CD4-positive, alpha-beta memory T cell (primary cell): ENCODE measurements around the gene DNM3. TPM values are rescaled to one million over a fixed set of nuclear protein-coding genes. Genes with fewer than 3 reads are reported as not detected.

ENCODE experiments used
- CTCF ChIA-PET: fragments of 350-600 bp; sonication (Branson Sonifier 250); formaldehyde crosslinking; loops from one replicate; lab custom pipeline; 2021; ENCODE audit warnings: inconsistent platforms; ENCODE audit not compliant: partially characterized antibody; lab: Charles Lee
- POLR2A ChIA-PET: fragments of 350-600 bp; sonication (Branson Sonifier 250); formaldehyde crosslinking; loops from one replicate; lab custom pipeline; 2021; ENCODE audit not compliant: partially characterized antibody; lab: Charles Lee
- DNase-seq, 5 donors: peaks; one replicate each; pipeline versions ENCODE4 v3.0.0 to v3.0.0-alpha.2; 2020 to 2022; ENCODE audit warnings: mixed read lengths in 1 of 5
- H3K27ac ChIP-seq: one replicate; pipeline ENCODE4 v1.7.0; 2013; ENCODE audit warnings: low read depth, low read length
- H3K27me3 ChIP-seq: 2 replicates; pipeline ENCODE4 v1.7.0; 2013; ENCODE audit warnings: mild to moderate bottlenecking, low read length, moderate library complexity; ENCODE audit not compliant: insufficient read depth
- H3K36me3 ChIP-seq: 2 replicates; pipeline ENCODE4 v1.7.0; 2013; ENCODE audit warnings: mild to moderate bottlenecking, low read length, moderate library complexity; ENCODE audit not compliant: insufficient read depth
- H3K4me1 ChIP-seq: 2 replicates; pipeline ENCODE4 v1.7.0; 2013; ENCODE audit warnings: mild to moderate bottlenecking, low read length, moderate library complexity; ENCODE audit not compliant: insufficient read depth
- H3K4me3 ChIP-seq, 2 donors: one replicate each; pipeline ENCODE4 v1.7.0; 2013; ENCODE audit warnings: low read length in 2 of 2, mild to moderate bottlenecking in 1 of 2
- H3K9me3 ChIP-seq, 2 donors: one replicate each; pipeline ENCODE4 v1.7.0; 2013; ENCODE audit warnings: low read length in 2 of 2, control low read depth in 1 of 2; ENCODE audit not compliant: control insufficient read depth in 1 of 2
- H3K27ac Mint-ChIP-seq, 7 donors: one replicate each; pipeline ENCODE4 v1.8.0; 2020 to 2021; ENCODE audit warnings: mixed read lengths in 7 of 7, mild to moderate bottlenecking in 6 of 7, inconsistent platforms in 3 of 7, moderate library complexity in 3 of 7
- H3K27me3 Mint-ChIP-seq, 2 donors: one replicate each; pipeline ENCODE4 v1.8.0; 2020 to 2021; ENCODE audit warnings: mixed read lengths in 2 of 2
- H3K36me3 Mint-ChIP-seq, 2 donors: one replicate each; pipeline ENCODE4 v1.8.0; 2020 to 2021; ENCODE audit warnings: mixed read lengths in 2 of 2, inconsistent platforms in 1 of 2, mild to moderate bottlenecking in 1 of 2
- H3K4me1 Mint-ChIP-seq, 4 donors: one replicate each; pipeline ENCODE4 v1.8.0; 2020 to 2021; ENCODE audit warnings: mixed read lengths in 4 of 4, mild to moderate bottlenecking in 1 of 4
- H3K4me3 Mint-ChIP-seq, 8 donors: one replicate each; pipeline ENCODE4 v1.8.0; 2020 to 2021; ENCODE audit warnings: mixed read lengths in 8 of 8, mild to moderate bottlenecking in 7 of 8, moderate library complexity in 6 of 8, inconsistent platforms in 3 of 8
- H3K9me3 Mint-ChIP-seq, 8 donors: one replicate each; pipeline ENCODE4 v1.8.0; 2020 to 2021; ENCODE audit warnings: mixed read lengths in 8 of 8, mild to moderate bottlenecking in 5 of 8, inconsistent platforms in 3 of 8, moderate library complexity in 1 of 8
- intact Hi-C: fragments of 100-400 bp; cut with micrococcal nuclease; formaldehyde crosslinking; loops from one replicate; pipeline ENCODE4 v1.15.1; 2023
- polyA plus RNA-seq, 2 donors: library from polyadenylated mRNA; unstranded; fragments of 300-500 nt; fragmentation: Illumina TruSeq; gene quantifications; one replicate each; pipeline ENCODE4 v1.2.3, GENCODE V29; 2021
- total RNA-seq, 2 experiments: library from RNA; stranded (reverse); gene quantifications; one replicate each; pipeline ENCODE4 v1.2.3, GENCODE V29; 2021

DNM3 gene
- total and polyA plus RNA-seq, 4 experiments from 2014 or later: 0.37 to 2.7 (median 1.4) TPM

- Histone ChIP-seq H3K9me3 (no peaks in the 10 kb centered on the region), H3K4me1 (no peaks in the 10 kb centered on the region), H3K4me3 (no peak overlapping the region), H3K27me3 (no peaks in the 10 kb centered on the region), H3K27ac (no peak overlapping the region), H3K36me3 (no peaks in the 10 kb centered on the region)
- H3K4me3 Mint-ChIP-seq: no peak overlapping the region
- no peaks in the 10 kb centered on the region for H3K9me3 Mint-ChIP-seq
- DNase-seq: no peak
- peaks cover 0 to 2% (median 0%) of the 10 kb centered on the region in 4 donors for H3K4me1 Mint-ChIP-seq
- H3K27ac Mint-ChIP-seq: no peak overlapping the region
- H3K36me3 Mint-ChIP-seq: no peaks in the 10 kb centered on the region
- intact Hi-C loops: no loop called here
- POLR2A ChIA-PET: no interaction called here
- no peaks in the 10 kb centered on the region for H3K27me3 Mint-ChIP-seq
- CTCF ChIA-PET: no interaction called here
These were observed 120.6 kb downstream of the DNM3 start for GRCh38 chr1:171961861-171962260.

- Histone ChIP-seq H3K4me3 (no peak overlapping the region), H3K9me3 (no peaks in the 10 kb centered on the region), H3K36me3 (no peaks in the 10 kb centered on the region), H3K27ac (no peak overlapping the region), H3K27me3 (no peaks in the 10 kb centered on the region), H3K4me1 (no peaks in the 10 kb centered on the region)
- Mint-ChIP-seq H3K4me1 (peaks cover 0 to 2% (median 0%) of the 10 kb centered on the region in 4 donors), H3K27ac (no peak overlapping the region), H3K4me3 (no peak overlapping the region), H3K9me3 (no peaks in the 10 kb centered on the region), H3K36me3 (no peaks in the 10 kb centered on the region), H3K27me3 (peaks cover 1% of the 10 kb centered on the region in 2 donors)
- DNase-seq: no peak
- intact Hi-C loops: no loop called here
- POLR2A ChIA-PET: no interaction called here
- CTCF ChIA-PET: no interaction called here
These were observed 122.5 kb downstream of the DNM3 start for GRCh38 chr1:171963762-171964161.

GRCh38 chr1:171965777-171966176, 124.5 kb downstream of the DNM3 start:
- intact Hi-C loops: no loop called here
- POLR2A ChIA-PET: interaction anchor here (0.7 kb wide), 1 partner anchor 232 kb away, joined by 3 read pairs; no protein-coding TSS in a partner anchor

GRCh38 chr1:171966426-171967220, 125.3 kb downstream of the DNM3 start:
- H3K27me3 ChIP-seq: no peaks in the 10 kb centered on the region
- Mint-ChIP-seq H3K4me3 (no peak overlapping the region), H3K4me1 (peaks cover 0 to 2% (median 0%) of the 10 kb centered on the region in 4 donors), H3K27ac (no peak overlapping the region), H3K27me3 (peaks cover 1 to 3% of the 10 kb centered on the region in 2 donors), H3K36me3 (no peaks in the 10 kb centered on the region), H3K9me3 (no peaks in the 10 kb centered on the region)
- DNase-seq: no peak
- no peaks in the 10 kb centered on the region for H3K9me3 ChIP-seq
- H3K36me3 ChIP-seq: no peaks in the 10 kb centered on the region
- CTCF ChIA-PET: interaction anchor here (0.8 to 3.1 kb wide), 2 partner anchors 15 to 19 kb away, joined by 3 to 14 read pairs; no protein-coding TSS in a partner anchor
- POLR2A ChIA-PET: no interaction called here
- H3K27ac ChIP-seq: no peak overlapping the region
- H3K4me3 ChIP-seq: no peak overlapping the region
- intact Hi-C loops: no loop called here
- no peaks in the 10 kb centered on the region for H3K4me1 ChIP-seq

More at GRCh38 chr1:171965777-171966176, 124.5 kb downstream of the DNM3 start:
- Mint-ChIP-seq H3K4me3 (no peak overlapping the region), H3K4me1 (peaks cover 0 to 2% (median 0%) of the 10 kb centered on the region in 4 donors), H3K27me3 (peaks cover 1% of the 10 kb centered on the region in 2 donors), H3K27ac (no peak overlapping the region), H3K9me3 (no peaks in the 10 kb centered on the region), H3K36me3 (no peaks in the 10 kb centered on the region)
- H3K4me1 ChIP-seq: no peaks in the 10 kb centered on the region
- no peaks in the 10 kb centered on the region for H3K27me3 ChIP-seq
- no peak overlapping the region for H3K4me3 ChIP-seq
- CTCF ChIA-PET: interaction anchor here (0.8 to 1.3 kb wide), 2 partner anchors 16 to 21 kb away, joined by 3 to 8 read pairs; no protein-coding TSS in a partner anchor
- no peaks in the 10 kb centered on the region for H3K9me3 ChIP-seq
- no peaks in the 10 kb centered on the region for H3K36me3 ChIP-seq
- H3K27ac ChIP-seq: no peak overlapping the region
- DNase-seq: no peak

GRCh38 chr1:171969226-171969625, 127.9 kb downstream of the DNM3 start:
- Mint-ChIP-seq H3K27me3 (peaks cover 1 to 6% of the 10 kb centered on the region in 2 donors), H3K36me3 (no peaks in the 10 kb centered on the region), H3K9me3 (no peaks in the 10 kb centered on the region), H3K4me3 (no peak overlapping the region), H3K4me1 (no peaks in the 10 kb centered on the region), H3K27ac (no peak overlapping the region)
- no peaks in the 10 kb centered on the region for H3K9me3 ChIP-seq
- H3K36me3 ChIP-seq: no peaks in the 10 kb centered on the region
- intact Hi-C loops: no loop called here
- no peak overlapping the region for H3K27ac ChIP-seq
- ChIA-PET POLR2A (no interaction called here), CTCF (interaction anchor here (1.1 to 3.1 kb wide), 3 partner anchors 16 to 325 kb away, joined by 4 to 14 read pairs (median 4); no protein-coding TSS in a partner anchor)
- no peaks in the 10 kb centered on the region for H3K27me3 ChIP-seq
- H3K4me1 ChIP-seq: no peaks in the 10 kb centered on the region
- H3K4me3 ChIP-seq: no peak overlapping the region
- DNase-seq: no peak

GRCh38 chr1:171969813-171970212, 128.5 kb downstream of the DNM3 start:
- no peaks in the 10 kb centered on the region for H3K4me1 Mint-ChIP-seq
- Histone ChIP-seq H3K36me3 (no peaks in the 10 kb centered on the region), H3K4me1 (no peaks in the 10 kb centered on the region), H3K27ac (no peak overlapping the region), H3K27me3 (no peaks in the 10 kb centered on the region), H3K9me3 (no peaks in the 10 kb centered on the region), H3K4me3 (no peak overlapping the region)
- H3K4me3 Mint-ChIP-seq: no peak overlapping the region
- no peaks in the 10 kb centered on the region for H3K9me3 Mint-ChIP-seq
- no peak overlapping the region for H3K27ac Mint-ChIP-seq
- H3K36me3 Mint-ChIP-seq: no peaks in the 10 kb centered on the region
- no peak for DNase-seq
- CTCF ChIA-PET: interaction anchor here (1.6 kb wide), 1 partner anchor 10 kb away, joined by 4 read pairs; no protein-coding TSS in a partner anchor
- H3K27me3 Mint-ChIP-seq: peaks cover 1 to 6% of the 10 kb centered on the region in 2 donors
- POLR2A ChIA-PET: no interaction called here
- intact Hi-C loops: no loop called here

- H3K36me3 Mint-ChIP-seq: no peaks in the 10 kb centered on the region
- Histone ChIP-seq H3K27ac (no peak overlapping the region), H3K4me3 (no peak overlapping the region), H3K27me3 (no peaks in the 10 kb centered on the region), H3K9me3 (no peaks in the 10 kb centered on the region), H3K4me1 (no peaks in the 10 kb centered on the region), H3K36me3 (no peaks in the 10 kb centered on the region)
- H3K4me1 Mint-ChIP-seq: no peaks in the 10 kb centered on the region
- H3K4me3 Mint-ChIP-seq: no peak overlapping the region
- H3K27ac Mint-ChIP-seq: no peak overlapping the region
- ChIA-PET CTCF (no interaction called here), POLR2A (no interaction called here)
- intact Hi-C loops: no loop called here
- peaks cover 0 to 7% (median 2%) of the 10 kb centered on the region in 8 donors for H3K9me3 Mint-ChIP-seq
- DNase-seq: no peak
- H3K27me3 Mint-ChIP-seq: peaks cover 1 to 5% of the 10 kb centered on the region in 2 donors
These were observed 131.5 kb downstream of the DNM3 start for GRCh38 chr1:171972846-171973245.
